Activated T-cell treated with anti-CD3 and anti-CD28 coated beads, Interleukin-2, amount 50 U/mL, for 72 hours (primary cell): ENCODE measurements around the gene UBR7. TPM values are rescaled to one million over a fixed set of nuclear protein-coding genes. Genes with fewer than 3 reads are reported as not detected.
A peak's percentile ranks its signal among the peaks of the same experiment; 100 is the strongest.
"Not testable (repeated sequence)": the region's sequence is repeated elsewhere in the genome, so short reads cannot be mapped to it uniquely, and the experiment has no call there.

Source experiments
- ATAC-seq, 2 donors: fragments of 150-1000 bp; cut with Tn5 transposase; replicated peaks in 1 of 2; 2 replicates each; pipeline ENCODE4 v1.10.0; 2021; ENCODE audit warnings: moderate library complexity in 2 of 2, mild to moderate bottlenecking in 1 of 2
- DNase-seq, 2 donors: peaks; one replicate each; pipeline ENCODE4 v3.0.0; 2021 to 2022; ENCODE audit warnings: mixed read lengths in 1 of 2
- H3K27ac Mint-ChIP-seq: one replicate; pipeline ENCODE4 v1.8.0; 2022; ENCODE audit warnings: mild to moderate bottlenecking, moderate library complexity, mixed read lengths
- H3K27me3 Mint-ChIP-seq: one replicate; pipeline ENCODE4 v1.8.0; 2022; ENCODE audit warnings: low read depth, mixed read lengths
- H3K36me3 Mint-ChIP-seq, 2 donors: one replicate each; pipeline ENCODE4 v1.8.0; 2022; ENCODE audit warnings: mixed read lengths in 2 of 2, mild to moderate bottlenecking in 1 of 2; ENCODE audit not compliant: insufficient read depth in 2 of 2
- H3K4me1 Mint-ChIP-seq: one replicate; pipeline ENCODE4 v1.8.0; 2022; ENCODE audit warnings: low read depth, mixed read lengths
- H3K4me3 Mint-ChIP-seq, 2 donors: one replicate each; pipeline ENCODE4 v1.8.0; 2022; ENCODE audit warnings: mild to moderate bottlenecking in 2 of 2, mixed read lengths in 2 of 2, moderate library complexity in 2 of 2
- H3K9me3 Mint-ChIP-seq, 2 donors: one replicate each; pipeline ENCODE4 v1.8.0; 2022; ENCODE audit warnings: mixed read lengths in 2 of 2
- total RNA-seq, 2 donors: library from RNA; stranded (reverse); gene quantifications; one replicate each; pipeline ENCODE4 v1.2.3, GENCODE V29; 2022

The UBR7 gene
- total RNA-seq, 2 donors from 2014 or later: 35.2 to 36.3 TPM

DNA sequence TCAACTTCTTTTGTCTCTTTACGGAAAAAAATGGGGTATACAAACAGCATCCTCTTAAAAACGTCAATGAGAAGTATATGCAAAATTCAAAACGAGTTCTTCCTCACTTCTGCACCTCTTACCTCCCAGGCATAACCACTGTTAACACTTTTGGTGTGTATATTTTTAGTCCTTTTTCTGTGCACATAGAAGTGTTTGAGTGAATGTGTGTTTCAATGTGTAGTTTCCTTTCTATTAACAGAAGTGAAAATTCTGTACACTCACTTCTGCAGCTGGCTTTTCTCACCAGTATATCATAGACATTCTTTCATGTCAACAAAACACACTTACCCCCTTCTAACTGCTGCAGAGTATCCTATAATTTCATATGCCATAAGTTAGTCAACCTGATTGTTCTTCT, 5.4 kb downstream of the UBR7 start:
- no peaks in the 10 kb centered on the region for H3K9me3 Mint-ChIP-seq
- H3K27me3 Mint-ChIP-seq: no peaks in the 10 kb centered on the region
- peaks cover 5 to 26% of the 10 kb centered on the region in 2 donors for H3K36me3 Mint-ChIP-seq
- DNase-seq (no peak), ATAC-seq (no peak)
- H3K27ac Mint-ChIP-seq: no peak overlapping the region
- H3K4me3 Mint-ChIP-seq: no peak overlapping the region
- H3K4me1 Mint-ChIP-seq: peaks cover 20% of the 10 kb centered on the region

DNA sequence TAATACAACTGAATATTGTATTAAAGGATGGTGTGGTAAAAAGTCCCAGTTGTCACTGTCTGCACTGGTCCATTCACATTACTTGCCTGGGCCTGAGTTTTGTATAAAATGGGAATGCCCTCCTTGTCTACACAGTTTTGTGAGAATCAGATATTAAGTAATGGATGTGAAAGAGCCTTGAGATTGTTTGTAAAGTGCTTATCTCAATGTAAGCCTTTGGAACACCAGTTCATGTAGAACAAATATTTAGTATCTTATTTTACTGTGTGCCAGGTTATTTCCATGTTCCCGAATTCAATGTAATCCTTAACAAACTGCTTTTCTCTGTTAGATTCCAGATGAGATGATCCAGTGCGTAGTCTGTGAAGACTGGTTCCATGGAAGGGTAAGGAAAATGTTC, 7.5 kb downstream of the UBR7 start:
- H3K4me1 Mint-ChIP-seq: peaks cover under 1% of the 10 kb centered on the region
- no peak for DNase-seq
- H3K9me3 Mint-ChIP-seq: no peaks in the 10 kb centered on the region
- H3K27me3 Mint-ChIP-seq: no peaks in the 10 kb centered on the region
- H3K27ac Mint-ChIP-seq: no peak overlapping the region
- ATAC-seq: no peak
- no peak overlapping the region for H3K4me3 Mint-ChIP-seq
- H3K36me3 Mint-ChIP-seq: peaks cover 2 to 24% of the 10 kb centered on the region in 2 donors

DNA sequence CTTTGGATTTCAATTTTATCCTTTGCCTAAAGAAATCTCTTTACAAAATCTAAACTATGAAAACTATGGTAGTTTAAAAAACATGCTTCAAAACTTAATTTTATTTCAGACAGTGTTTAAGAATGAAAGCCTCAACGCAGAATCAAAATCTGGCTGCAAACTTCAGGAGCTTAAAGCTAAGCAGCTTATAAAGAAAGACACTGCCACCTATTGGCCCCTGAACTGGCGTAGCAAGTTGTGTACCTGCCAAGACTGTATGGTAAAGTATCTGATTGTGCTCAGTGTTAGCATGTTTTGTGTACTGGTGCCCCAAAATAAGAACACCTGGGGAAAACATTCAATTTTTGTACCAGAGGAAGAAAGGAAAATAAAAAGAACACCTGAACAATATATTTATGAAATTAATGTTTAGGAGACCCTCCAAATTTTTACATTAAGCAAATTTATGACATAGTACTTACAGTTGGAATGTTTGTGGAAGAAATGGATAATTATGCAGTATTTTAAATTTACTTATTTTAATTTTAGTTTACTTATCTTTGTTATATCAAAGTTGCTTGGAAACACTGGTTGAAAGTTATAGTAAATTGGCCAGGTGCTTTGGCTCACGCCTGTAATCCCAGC, 12.2 kb downstream of the UBR7 start:
- peak; percentile 65 to 75 for ATAC-seq
- Mint-ChIP-seq H3K4me1 (no peaks in the 10 kb centered on the region), H3K36me3 (peaks cover 0 to 24% of the 10 kb centered on the region in 2 donors), H3K4me3 (no peak overlapping the region), H3K9me3 (no peaks in the 10 kb centered on the region), H3K27me3 (no peaks in the 10 kb centered on the region), H3K27ac (no peak overlapping the region)
- DNase-seq: peak; percentile 31 to 45

DNA sequence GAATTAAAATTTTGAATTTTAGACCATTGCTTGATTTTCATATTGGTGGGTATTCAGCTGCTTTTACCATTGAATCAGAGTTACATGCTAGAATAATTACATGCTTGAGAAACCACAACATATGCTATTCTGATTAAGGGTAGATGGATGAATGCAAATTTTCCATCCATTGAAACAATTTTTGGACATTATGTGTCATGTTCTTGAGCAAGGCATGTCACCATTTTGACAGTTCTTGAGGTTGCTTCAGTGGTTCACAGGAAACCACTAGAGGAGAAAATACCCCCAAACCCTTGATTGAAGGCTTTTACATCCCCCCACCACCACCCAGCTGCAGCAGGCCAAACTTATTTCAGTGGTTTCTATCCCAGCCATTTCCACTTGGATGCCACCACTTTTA, 13.5 kb downstream of the UBR7 start:
- Mint-ChIP-seq H3K9me3 (no peaks in the 10 kb centered on the region), H3K4me3 (no peak overlapping the region), H3K36me3 (peaks cover 0 to 24% of the 10 kb centered on the region in 2 donors), H3K27ac (no peak overlapping the region), H3K27me3 (no peaks in the 10 kb centered on the region), H3K4me1 (no peaks in the 10 kb centered on the region)
- DNase-seq: no peak
- no peak for ATAC-seq

DNA sequence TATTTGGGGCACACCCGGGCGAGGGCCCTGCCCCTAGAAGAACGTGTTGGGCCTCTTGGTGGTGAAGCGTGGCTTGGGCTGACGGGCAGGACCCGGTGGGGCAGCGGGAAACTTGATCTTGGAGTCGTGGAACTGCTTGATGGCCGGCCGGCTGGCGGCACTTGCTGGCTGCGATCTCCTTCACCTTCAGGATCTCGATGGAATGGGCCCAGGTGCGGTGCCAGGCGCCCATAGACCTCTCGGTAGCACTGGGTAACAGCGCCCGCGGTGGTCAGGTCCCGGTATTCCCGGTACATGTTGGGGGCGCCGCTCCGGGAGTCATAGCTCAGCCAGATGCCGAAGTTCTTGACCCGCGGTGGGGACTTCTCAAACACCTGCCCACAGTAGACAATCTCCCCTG, 16.5 kb downstream of the UBR7 start:
- peaks cover 2 to 36% of the 10 kb centered on the region in 2 donors for H3K36me3 Mint-ChIP-seq
- no peaks in the 10 kb centered on the region for H3K27me3 Mint-ChIP-seq
- no peak for DNase-seq
- H3K4me3 Mint-ChIP-seq: no peak overlapping the region
- ATAC-seq: no peak
- no peaks in the 10 kb centered on the region for H3K4me1 Mint-ChIP-seq
- no peak overlapping the region for H3K27ac Mint-ChIP-seq
- no peaks in the 10 kb centered on the region for H3K9me3 Mint-ChIP-seq

DNA sequence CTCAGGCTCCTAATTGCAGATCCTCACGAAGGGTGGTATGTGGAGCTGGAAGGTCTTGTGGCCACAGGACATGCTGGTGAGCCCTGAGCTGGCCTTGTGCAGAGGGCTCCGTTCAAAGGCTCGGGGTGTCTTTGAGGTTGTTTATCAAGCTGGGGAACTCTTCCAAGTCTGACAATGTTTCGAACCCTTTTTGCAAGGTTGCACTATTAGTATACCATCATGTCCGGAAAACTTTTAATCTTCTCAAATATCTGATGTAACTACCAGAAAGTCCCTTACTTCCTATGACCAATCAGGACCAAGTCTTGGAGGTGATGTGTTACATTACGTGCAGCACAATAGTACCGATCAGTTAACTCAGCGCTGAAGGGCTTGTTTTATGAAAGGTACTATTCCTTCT, 21.5 kb downstream of the UBR7 start:
- ATAC-seq (no peak), DNase-seq (no peak)
- H3K27ac Mint-ChIP-seq: no peak overlapping the region
- no peaks in the 10 kb centered on the region for H3K9me3 Mint-ChIP-seq
- H3K27me3 Mint-ChIP-seq: peaks cover 24% of the 10 kb centered on the region
- peaks cover 2 to 26% of the 10 kb centered on the region in 2 donors for H3K36me3 Mint-ChIP-seq
- peaks cover 14% of the 10 kb centered on the region for H3K4me1 Mint-ChIP-seq
- H3K4me3 Mint-ChIP-seq: no peak overlapping the region

DNA sequence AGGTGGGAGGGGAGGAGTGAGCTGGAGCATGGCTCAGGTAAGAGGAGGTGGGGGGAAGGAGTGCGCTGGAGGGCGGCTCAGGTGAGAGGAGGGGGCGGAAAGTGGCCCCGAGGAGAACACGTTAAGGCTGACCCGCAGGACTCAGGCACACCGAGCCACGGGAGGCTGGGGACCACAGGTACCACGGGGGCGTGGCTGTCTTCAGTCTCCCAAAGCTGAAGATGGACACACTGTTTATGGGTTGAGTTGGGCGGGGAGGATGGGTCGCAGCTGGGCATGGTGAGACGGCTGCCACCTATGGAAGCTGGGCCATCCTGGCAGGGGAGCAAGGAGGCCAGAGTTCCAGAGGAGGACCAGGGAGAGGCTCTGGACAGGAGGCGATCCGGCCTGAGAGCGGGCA, 23.5 kb downstream of the UBR7 start:
- Mint-ChIP-seq H3K9me3 (no peaks in the 10 kb centered on the region), H3K27ac (no peak overlapping the region), H3K27me3 (peaks cover 34% of the 10 kb centered on the region), H3K4me1 (peaks cover 14% of the 10 kb centered on the region), H3K4me3 (peak overlapping the region; percentile 7 to 79), H3K36me3 (peaks cover 2 to 23% of the 10 kb centered on the region in 2 donors)
- ATAC-seq: peak in 1 of 2 donors; percentile 18
- no peak for DNase-seq

DNA sequence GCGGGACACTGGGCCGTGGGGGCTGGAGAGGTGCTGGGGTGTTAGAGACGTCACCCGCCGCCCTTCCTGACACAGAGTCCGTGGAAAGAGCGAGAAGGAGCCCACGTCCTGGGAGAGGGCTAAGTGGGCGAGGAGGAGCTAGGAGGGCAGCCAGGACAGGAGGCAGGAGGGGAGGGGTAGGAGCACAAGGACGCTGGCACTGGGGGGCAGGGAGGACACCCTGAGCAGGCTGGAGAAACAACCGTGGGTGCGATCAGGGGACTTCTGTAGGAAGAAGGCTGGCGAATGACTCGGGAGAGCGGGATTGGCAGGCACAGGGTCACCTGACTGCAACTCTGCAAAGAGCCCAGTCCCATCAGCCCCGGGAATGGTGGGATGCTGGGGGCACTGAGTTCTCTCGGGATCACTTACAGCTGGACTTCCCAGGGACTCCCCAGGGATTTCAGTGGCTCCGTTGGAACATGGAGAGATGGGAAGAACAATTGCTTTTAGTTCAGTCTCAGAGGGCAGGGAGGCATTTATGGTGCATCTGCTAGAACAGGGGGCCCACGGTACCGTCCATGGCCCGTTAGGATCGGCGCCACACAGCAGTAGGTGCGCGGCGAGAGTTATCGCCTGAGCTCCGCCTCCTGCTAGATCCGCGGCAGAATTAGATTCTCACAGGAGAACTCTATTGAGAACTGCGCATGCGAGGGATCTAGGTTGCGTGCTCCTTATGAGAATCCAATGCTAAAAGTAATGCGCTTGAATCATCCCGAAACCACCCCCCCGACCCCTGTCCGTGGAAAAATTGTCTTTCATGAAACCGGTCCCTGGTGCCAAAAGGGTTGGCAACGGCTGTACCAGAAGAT, 24.3 kb downstream of the UBR7 start:
- ATAC-seq: peak; percentile 38 to 59
- H3K9me3 Mint-ChIP-seq: no peaks in the 10 kb centered on the region
- no peak overlapping the region for H3K27ac Mint-ChIP-seq
- DNase-seq: no peak
- peaks cover 14% of the 10 kb centered on the region for H3K4me1 Mint-ChIP-seq
- peaks cover 34% of the 10 kb centered on the region for H3K27me3 Mint-ChIP-seq
- H3K4me3 Mint-ChIP-seq: peak overlapping the region; percentile 7 to 79
- H3K36me3 Mint-ChIP-seq: peaks cover 2 to 18% of the 10 kb centered on the region in 2 donors

DNA sequence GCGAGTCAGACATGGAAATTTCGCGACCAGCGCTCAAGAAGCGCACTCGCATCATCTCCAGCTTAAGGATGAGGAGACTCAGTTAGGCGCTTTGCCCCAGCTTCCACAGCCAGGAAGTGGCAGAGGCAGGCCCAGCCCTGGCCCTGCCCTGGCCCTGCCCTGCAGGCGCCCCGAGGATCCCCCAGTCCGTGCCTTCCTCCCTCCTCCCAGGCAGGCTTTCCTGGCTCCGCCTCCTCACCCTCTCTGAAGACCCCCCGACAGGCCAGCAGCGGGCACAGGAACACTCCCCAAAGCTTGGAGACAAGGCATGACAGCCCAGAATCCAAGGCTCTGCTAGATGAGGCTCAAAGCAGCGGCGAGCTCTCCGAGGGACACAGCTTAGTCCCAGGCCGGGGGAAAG, 25.1 kb downstream of the UBR7 start:
- no peak overlapping the region for H3K27ac Mint-ChIP-seq
- no peak for ATAC-seq

DNA sequence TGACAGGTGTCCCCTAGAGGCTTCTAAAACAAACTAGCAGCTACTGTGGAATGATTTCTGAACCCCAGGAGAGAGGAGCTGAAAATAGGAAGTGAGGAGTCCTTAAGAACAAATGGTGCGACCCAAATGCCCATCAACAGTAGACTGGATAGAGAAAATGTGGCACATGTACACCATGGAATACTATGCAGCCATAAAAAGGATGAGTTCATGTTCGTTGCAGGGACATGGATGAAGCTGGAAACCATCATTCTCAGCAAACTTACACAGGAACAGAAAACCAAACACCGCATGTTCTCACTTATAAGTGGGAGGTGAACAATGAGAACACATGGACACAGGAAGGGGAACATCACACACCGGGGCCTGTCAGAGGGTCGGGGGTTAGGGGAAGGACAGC, 26.0 kb downstream of the UBR7 start:
- DNase-seq, H3K27ac Mint-ChIP-seq, H3K4me3 Mint-ChIP-seq, H3K36me3 Mint-ChIP-seq, H3K9me3 Mint-ChIP-seq, ATAC-seq: not testable (repeated sequence)
- Mint-ChIP-seq H3K4me1 (peaks cover 14% of the 10 kb centered on the region), H3K27me3 (peaks cover 34% of the 10 kb centered on the region)

More for the DNA sequence above, 25.1 kb downstream of the UBR7 start:
- Mint-ChIP-seq H3K4me1 (peaks cover 14% of the 10 kb centered on the region), H3K9me3 (no peaks in the 10 kb centered on the region), H3K27me3 (peaks cover 34% of the 10 kb centered on the region), H3K4me3 (peak overlapping the region in 1 of 2 donors; percentile 79), H3K36me3 (peaks cover 2 to 13% of the 10 kb centered on the region in 2 donors)
- DNase-seq: no peak

DNA sequence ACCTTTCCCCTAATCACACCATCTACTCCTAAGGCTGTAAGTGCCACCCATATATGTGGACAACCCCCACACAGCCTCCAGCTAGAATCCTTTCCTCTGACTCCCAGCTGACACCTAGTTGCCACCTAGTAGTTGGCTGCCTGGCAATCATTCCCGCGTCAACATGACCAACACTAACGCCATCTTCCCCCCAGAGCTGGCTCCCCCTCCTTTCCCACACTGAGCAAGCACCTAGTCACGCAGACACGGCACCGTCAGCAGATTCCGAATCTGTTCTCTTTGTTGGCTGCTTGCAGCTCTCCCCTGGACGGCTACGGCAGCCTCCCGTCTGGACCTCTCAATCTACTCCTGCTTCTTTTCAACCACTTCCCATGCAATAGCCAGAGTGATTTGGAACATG, 27.7 kb downstream of the UBR7 start:
- no peaks in the 10 kb centered on the region for H3K9me3 Mint-ChIP-seq
- H3K27ac Mint-ChIP-seq: no peak overlapping the region
- no peak overlapping the region for H3K4me3 Mint-ChIP-seq
- peaks cover 14% of the 10 kb centered on the region for H3K4me1 Mint-ChIP-seq
- peaks cover 0 to 4% of the 10 kb centered on the region in 2 donors for H3K36me3 Mint-ChIP-seq
- DNase-seq (no peak), ATAC-seq (no peak)
- peaks cover 34% of the 10 kb centered on the region for H3K27me3 Mint-ChIP-seq

DNA sequence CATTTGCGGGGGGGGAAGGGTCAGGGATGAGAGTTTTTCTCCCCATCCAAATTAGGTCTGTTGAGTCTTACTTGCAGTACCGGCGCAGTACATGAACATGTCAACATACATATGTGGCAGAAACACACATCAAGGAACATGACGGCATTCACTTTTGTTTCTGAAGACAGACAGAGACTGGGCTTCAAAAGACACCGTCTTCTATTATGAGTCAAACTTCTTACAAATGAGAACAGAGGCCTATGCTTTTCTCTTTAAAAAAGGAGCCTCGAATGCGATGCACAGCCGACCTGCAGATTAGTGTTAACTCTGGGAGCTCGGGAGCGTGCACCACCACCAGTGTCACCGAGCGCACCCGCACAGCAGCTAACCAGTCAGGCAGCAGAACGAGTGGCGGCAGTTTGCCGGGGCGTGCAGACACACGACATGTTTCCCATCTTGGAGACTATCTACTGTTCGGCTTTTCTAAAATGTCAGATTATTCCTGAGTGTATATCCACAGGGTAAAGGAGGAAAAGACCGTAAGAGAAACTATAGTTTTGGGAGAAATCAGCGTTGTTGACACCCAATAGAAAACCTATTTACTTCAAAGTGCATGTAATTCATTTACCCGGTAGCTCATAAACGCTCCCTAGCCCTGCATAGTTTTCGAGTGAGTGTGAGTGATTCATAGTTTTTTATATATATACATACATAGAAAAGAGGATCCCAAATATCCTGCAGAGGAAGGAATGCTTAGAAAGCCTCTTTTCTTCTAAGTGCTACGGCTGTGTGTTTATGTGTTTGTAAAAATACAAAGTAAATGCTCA, 33.0 kb downstream of the UBR7 start:
- no peak overlapping the region for H3K27ac Mint-ChIP-seq
- peak; percentile 70 to 86 for ATAC-seq
- peaks cover 3% of the 10 kb centered on the region for H3K27me3 Mint-ChIP-seq
- no peak for DNase-seq
- no peaks in the 10 kb centered on the region for H3K4me1 Mint-ChIP-seq
- no peaks in the 10 kb centered on the region for H3K9me3 Mint-ChIP-seq
- peaks cover 2 to 3% of the 10 kb centered on the region in 2 donors for H3K36me3 Mint-ChIP-seq
- H3K4me3 Mint-ChIP-seq: no peak overlapping the region

DNA sequence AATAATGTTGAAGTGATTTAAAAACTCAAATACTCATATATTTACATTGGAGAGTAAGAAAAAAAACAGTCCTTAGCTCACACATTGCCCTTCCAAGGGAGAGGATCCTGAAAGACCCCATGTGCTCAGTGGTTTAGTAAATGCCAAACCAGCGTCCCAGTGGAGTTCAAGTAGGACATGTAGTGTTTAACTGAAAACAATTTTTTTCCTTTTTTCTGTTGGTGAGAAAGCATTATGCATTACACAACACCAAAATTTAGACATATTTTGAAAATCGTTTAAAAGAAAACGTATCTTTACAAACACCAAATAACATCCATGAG, 33.6 kb downstream of the UBR7 start:
- ATAC-seq: no peak
- no peak for DNase-seq
- H3K4me1 Mint-ChIP-seq: no peaks in the 10 kb centered on the region
- no peak overlapping the region for H3K4me3 Mint-ChIP-seq
- no peak overlapping the region for H3K27ac Mint-ChIP-seq
- peaks cover 2 to 3% of the 10 kb centered on the region in 2 donors for H3K36me3 Mint-ChIP-seq
- no peaks in the 10 kb centered on the region for H3K9me3 Mint-ChIP-seq
- no peaks in the 10 kb centered on the region for H3K27me3 Mint-ChIP-seq
